Type B pancreatic cell (in vitro differentiated cells): ENCODE measurements around the gene PSEN2. TPM values are rescaled to one million over a fixed set of nuclear protein-coding genes. Genes with fewer than 3 reads are reported as not detected.

Experiments
- DNase-seq: peaks from one replicate; pipeline ENCODE4 v3.0.0; 2021; ENCODE audit warnings: mixed read lengths; ENCODE audit not compliant: unreplicated experiment; ENCODE audit errors: extremely low spot score
- H3K27ac Mint-ChIP-seq: 2 replicates; pipeline ENCODE4 v1.8.0; 2021; ENCODE audit warnings: mild to moderate bottlenecking, mixed read lengths
- H3K27me3 Mint-ChIP-seq: 2 replicates; pipeline ENCODE4 v1.8.0; 2021; ENCODE audit warnings: mixed read lengths
- H3K36me3 Mint-ChIP-seq: 2 replicates; pipeline ENCODE4 v1.8.0; 2021; ENCODE audit warnings: mixed read lengths
- H3K4me1 Mint-ChIP-seq: one replicate; pipeline ENCODE4 v1.8.0; 2021; ENCODE audit warnings: mixed read lengths; ENCODE audit not compliant: unreplicated experiment
- H3K4me3 Mint-ChIP-seq: 2 replicates; pipeline ENCODE4 v1.8.0; 2021; ENCODE audit warnings: mild to moderate bottlenecking, mixed read lengths
- H3K9me3 Mint-ChIP-seq: 2 replicates; pipeline ENCODE4 v1.8.0; 2021; ENCODE audit warnings: mixed read lengths
- CTCF ChIP-seq: fragments of 200-600 bp; sonication (generic); conservative IDR thresholded peaks from 2 replicates; pipeline ENCODE4 v1.5.0; 2021; ENCODE audit warnings: antibody characterized with exemption, mild to moderate bottlenecking
- total RNA-seq: library from RNA; stranded (reverse); gene quantifications from 2 replicates; pipeline ENCODE4 v1.2.1, GENCODE V29; 2021; ENCODE audit warnings: low replicate concordance

PSEN2 gene
- total RNA-seq, 1 donor from 2014 or later: 22.6 TPM

- H3K27ac Mint-ChIP-seq: no peak overlapping the region
- no peak for DNase-seq
- H3K4me3 Mint-ChIP-seq: no peak overlapping the region
Measured at GRCh38 chr1:226903819-226904716, 33.7 kb downstream of the PSEN2 start.

GRCh38 chr1:226904772-226905171 is 34.4 kb downstream of the PSEN2 start:
- no peak overlapping the region for H3K27ac Mint-ChIP-seq
- no peaks in the 10 kb centered on the region for H3K9me3 Mint-ChIP-seq
- H3K36me3 Mint-ChIP-seq: peaks cover 2% of the 10 kb centered on the region
- no peaks in the 10 kb centered on the region for H3K27me3 Mint-ChIP-seq
- no peak for DNase-seq
- TF ChIP-seq CTCF: no peak
- no peak overlapping the region for H3K4me3 Mint-ChIP-seq
- H3K4me1 Mint-ChIP-seq: peaks cover 9% of the 10 kb centered on the region

More at GRCh38 chr1:226903819-226904716, 33.7 kb downstream of the PSEN2 start:
- Mint-ChIP-seq H3K36me3 (peaks cover 3% of the 10 kb centered on the region), H3K4me1 (peaks cover 9% of the 10 kb centered on the region), H3K27me3 (no peaks in the 10 kb centered on the region), H3K9me3 (no peaks in the 10 kb centered on the region)
- TF ChIP-seq CTCF: no peak

GRCh38 chr1:226908419-226908818 is 38.0 kb downstream of the PSEN2 start:
- Mint-ChIP-seq H3K27me3 (no peaks in the 10 kb centered on the region), H3K36me3 (no peaks in the 10 kb centered on the region), H3K4me1 (peaks cover 5% of the 10 kb centered on the region)

GRCh38 chr1:226908913-226909312 is 38.5 kb downstream of the PSEN2 start:
- no peak for DNase-seq
- H3K27me3 Mint-ChIP-seq: no peaks in the 10 kb centered on the region
- no peak overlapping the region for H3K4me3 Mint-ChIP-seq

More at GRCh38 chr1:226908419-226908818, 38.0 kb downstream of the PSEN2 start:
- Mint-ChIP-seq H3K4me3 (no peak overlapping the region), H3K9me3 (no peaks in the 10 kb centered on the region), H3K27ac (no peak overlapping the region)
- TF ChIP-seq CTCF: no peak
- DNase-seq: no peak

GRCh38 chr1:226912587-226913176 is 42.3 kb downstream of the PSEN2 start:
- TF ChIP-seq CTCF: peak; percentile 62
- Mint-ChIP-seq H3K4me1 (no peaks in the 10 kb centered on the region), H3K4me3 (no peak overlapping the region), H3K27ac (no peak overlapping the region), H3K27me3 (no peaks in the 10 kb centered on the region), H3K36me3 (no peaks in the 10 kb centered on the region), H3K9me3 (no peaks in the 10 kb centered on the region)
- no peak for DNase-seq

More at GRCh38 chr1:226908913-226909312, 38.5 kb downstream of the PSEN2 start:
- no peak for TF ChIP-seq CTCF
- H3K4me1 Mint-ChIP-seq: peaks cover 3% of the 10 kb centered on the region
- no peaks in the 10 kb centered on the region for H3K9me3 Mint-ChIP-seq
- H3K36me3 Mint-ChIP-seq: no peaks in the 10 kb centered on the region
- no peak overlapping the region for H3K27ac Mint-ChIP-seq
